ENCODE measurements around the gene INTS14. TPM values are rescaled to one million over a fixed set of nuclear protein-coding genes. Genes with fewer than 3 reads are reported as not detected.

INTS14 gene
- total RNA-seq, 2 experiments from 2014 or later, result 20.6 to 25.1 TPM

DNA sequence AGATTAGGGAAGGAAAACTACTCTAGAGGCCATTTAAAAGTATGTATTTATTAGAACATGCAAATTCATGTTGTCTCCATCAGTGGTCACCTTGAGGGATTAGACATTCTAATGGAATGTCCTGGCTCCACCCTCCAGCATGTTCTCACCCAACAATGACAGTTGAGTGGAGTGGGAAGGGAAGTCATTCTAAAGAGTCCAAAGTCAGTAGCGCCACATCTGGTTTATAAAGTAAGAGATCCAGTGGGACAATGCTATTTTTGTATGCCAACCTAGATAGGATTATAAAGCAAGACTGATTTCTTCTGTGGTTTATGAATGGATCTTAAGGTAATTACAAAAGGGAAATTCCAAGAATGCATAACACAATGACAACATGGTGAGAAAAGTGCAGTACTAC lies 44.1 kb upstream of the INTS14 start:
- CTCF ChIA-PET, result interaction anchor here (0.6 kb wide), 1 partner anchor 632 kb away, joined by 3 read pairs; no protein-coding TSS in a partner anchor
- Mint-ChIP-seq H3K9me3 (no peaks in the 10 kb centered on the region), H3K27ac (no peak overlapping the region)

DNA sequence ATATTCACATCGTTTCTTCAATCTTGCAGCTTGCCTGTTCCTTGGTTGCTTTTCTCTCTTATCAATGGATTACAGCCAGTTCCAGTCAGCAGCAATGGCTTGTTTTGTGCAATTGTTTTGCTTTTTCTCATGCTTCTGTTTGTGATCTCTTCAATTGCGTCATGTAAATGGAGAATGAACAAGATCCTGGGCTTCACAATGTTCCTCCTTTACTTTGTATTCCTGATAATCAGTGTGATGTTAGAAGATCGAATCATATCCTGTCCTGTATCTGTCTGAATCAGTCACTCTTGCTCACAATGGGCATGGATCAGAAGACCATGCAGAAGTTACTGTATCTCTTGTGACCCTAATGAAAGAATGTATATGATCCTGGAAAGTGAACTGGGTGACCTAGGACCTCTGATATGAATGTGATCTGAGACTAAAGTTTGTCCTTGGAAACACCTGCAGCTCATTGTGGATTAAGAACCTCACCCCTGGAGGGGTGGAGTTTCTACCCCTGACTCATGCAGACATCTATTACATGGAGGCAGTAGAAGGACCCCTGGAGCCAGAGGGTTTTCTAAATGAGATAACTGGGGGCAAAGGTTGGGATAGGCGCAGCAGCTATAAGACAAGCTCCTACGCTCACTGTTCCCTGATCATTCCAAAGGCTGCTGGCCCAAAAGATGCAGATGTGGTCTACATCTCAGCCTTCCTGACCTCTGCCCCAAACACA lies 43.0 kb upstream of the INTS14 start:
- no peaks in the 10 kb centered on the region for H3K9me3 ChIP-seq (ENCODE audit: control insufficient read depth in 1 of 2, insufficient read depth in 1 of 2, low read length in 2 of 2)
- H3K36me3 ChIP-seq (ENCODE audit: insufficient read depth, low read length), result peaks cover 41% of the 10 kb centered on the region
- intact Hi-C loops (cut with DNase I, micrococcal nuclease), result no loop called here
- no peak overlapping the region for H3K4me3 ChIP-seq (ENCODE audit: low read length)
- ChIA-PET CTCF (no interaction called here), POLR2A (interaction anchor here (0.6 to 1.4 kb wide), 3 partner anchors 43 to 1513 kb away, joined by 3 to 4 read pairs (median 3); partner anchors contain the start of gene INTS14)
- DNase-seq, result no peak
- H3K4me1 ChIP-seq (ENCODE audit: insufficient read depth, low read length), result peaks cover 5% of the 10 kb centered on the region
- TF ChIP-seq, protein P1, sequence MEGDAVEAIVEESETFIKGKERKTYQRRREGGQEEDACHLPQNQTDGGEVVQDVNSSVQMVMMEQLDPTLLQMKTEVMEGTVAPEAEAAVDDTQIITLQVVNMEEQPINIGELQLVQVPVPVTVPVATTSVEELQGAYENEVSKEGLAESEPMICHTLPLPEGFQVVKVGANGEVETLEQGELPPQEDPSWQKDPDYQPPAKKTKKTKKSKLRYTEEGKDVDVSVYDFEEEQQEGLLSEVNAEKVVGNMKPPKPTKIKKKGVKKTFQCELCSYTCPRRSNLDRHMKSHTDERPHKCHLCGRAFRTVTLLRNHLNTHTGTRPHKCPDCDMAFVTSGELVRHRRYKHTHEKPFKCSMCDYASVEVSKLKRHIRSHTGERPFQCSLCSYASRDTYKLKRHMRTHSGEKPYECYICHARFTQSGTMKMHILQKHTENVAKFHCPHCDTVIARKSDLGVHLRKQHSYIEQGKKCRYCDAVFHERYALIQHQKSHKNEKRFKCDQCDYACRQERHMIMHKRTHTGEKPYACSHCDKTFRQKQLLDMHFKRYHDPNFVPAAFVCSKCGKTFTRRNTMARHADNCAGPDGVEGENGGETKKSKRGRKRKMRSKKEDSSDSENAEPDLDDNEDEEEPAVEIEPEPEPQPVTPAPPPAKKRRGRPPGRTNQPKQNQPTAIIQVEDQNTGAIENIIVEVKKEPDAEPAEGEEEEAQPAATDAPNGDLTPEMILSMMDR (IDR thresholded peaks at IDR 0.05), result no peak
- Mint-ChIP-seq H3K36me3 (ENCODE audit: low read depth) (peaks cover 43% of the 10 kb centered on the region), H3K27ac (peak overlapping the region; percentile 29), H3K4me1 (ENCODE audit: low read depth) (peaks cover 5% of the 10 kb centered on the region), H3K4me3 (no peak overlapping the region), H3K27me3 (no peaks in the 10 kb centered on the region), H3K9me3 (no peaks in the 10 kb centered on the region)
- ATAC-seq (ENCODE audit: poor library complexity), result no peak
- no peak overlapping the region for H3K27ac ChIP-seq (ENCODE audit: low read depth in 1 of 2, low read length in 2 of 2)
- no peaks in the 10 kb centered on the region for H3K27me3 ChIP-seq (ENCODE audit: control insufficient read depth in 1 of 2, insufficient read depth in 2 of 2, low read length in 2 of 2)

More for the DNA sequence above, 44.1 kb upstream of the INTS14 start:
- Mint-ChIP-seq H3K27me3 (no peaks in the 10 kb centered on the region), H3K4me3 (no peak overlapping the region), H3K4me1 (ENCODE audit: low read depth) (peaks cover 5% of the 10 kb centered on the region), H3K36me3 (ENCODE audit: low read depth) (peaks cover 51% of the 10 kb centered on the region)
- ATAC-seq (ENCODE audit: poor library complexity), result no peak
- Histone ChIP-seq H3K27ac (ENCODE audit: low read depth in 1 of 2, low read length in 2 of 2) (no peak overlapping the region), H3K4me1 (ENCODE audit: insufficient read depth, low read length) (peaks cover 5% of the 10 kb centered on the region), H3K9me3 (ENCODE audit: control insufficient read depth in 1 of 2, insufficient read depth in 1 of 2, low read length in 2 of 2) (no peaks in the 10 kb centered on the region), H3K27me3 (ENCODE audit: control insufficient read depth in 1 of 2, insufficient read depth in 2 of 2, low read length in 2 of 2) (no peaks in the 10 kb centered on the region), H3K36me3 (ENCODE audit: insufficient read depth, low read length) (peaks cover 46% of the 10 kb centered on the region), H3K4me3 (ENCODE audit: low read length) (no peak overlapping the region)
- intact Hi-C loops (cut with DNase I, micrococcal nuclease), result no loop called here
- POLR2A ChIA-PET, result no interaction called here
- no peak for DNase-seq
- TF ChIP-seq, protein P1 (IDR thresholded peaks at IDR 0.05), result no peak

DNA sequence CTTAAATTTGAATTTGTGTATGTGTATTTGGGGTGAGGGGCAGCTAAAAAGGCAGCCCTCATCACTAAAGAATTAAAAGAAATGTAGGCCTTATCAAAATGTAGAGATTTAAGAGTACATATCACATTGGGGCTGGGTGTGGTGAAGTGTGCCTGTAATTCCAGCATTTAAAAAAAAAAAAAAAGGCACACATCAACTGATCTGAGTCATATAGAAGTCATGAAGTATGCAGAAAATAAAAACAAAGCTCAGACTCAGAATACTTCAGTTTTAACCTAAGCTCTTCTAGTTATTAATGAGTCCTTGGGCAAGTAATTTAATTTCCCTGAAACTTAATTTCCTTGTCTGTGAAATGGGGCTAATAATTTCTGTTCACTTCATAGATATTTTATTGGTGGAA lies 42.4 kb upstream of the INTS14 start:
- peak overlapping the region; percentile 42 for H3K27ac Mint-ChIP-seq
- no peaks in the 10 kb centered on the region for H3K27me3 ChIP-seq (ENCODE audit: control insufficient read depth in 1 of 2, insufficient read depth in 2 of 2, low read length in 2 of 2)
- no peaks in the 10 kb centered on the region for H3K27me3 Mint-ChIP-seq
- H3K4me3 Mint-ChIP-seq, result no peak overlapping the region
- intact Hi-C loops (cut with DNase I, micrococcal nuclease), result no loop called here
- peaks cover 5% of the 10 kb centered on the region for H3K4me1 Mint-ChIP-seq (ENCODE audit: low read depth)
- ChIA-PET POLR2A (interaction anchor here (0.6 to 1.4 kb wide), 2 partner anchors 43 to 135 kb away, joined by 3 to 4 read pairs; partner anchors contain the start of gene INTS14), CTCF (no interaction called here)
- peaks cover 5% of the 10 kb centered on the region for H3K4me1 ChIP-seq (ENCODE audit: insufficient read depth, low read length)
- peaks cover 37% of the 10 kb centered on the region for H3K36me3 Mint-ChIP-seq (ENCODE audit: low read depth)
- H3K27ac ChIP-seq (ENCODE audit: low read depth in 1 of 2, low read length in 2 of 2), result no peak overlapping the region
- peaks cover 37% of the 10 kb centered on the region for H3K36me3 ChIP-seq (ENCODE audit: insufficient read depth, low read length)
- H3K9me3 Mint-ChIP-seq, result no peaks in the 10 kb centered on the region
- ATAC-seq (ENCODE audit: poor library complexity) (no peak), DNase-seq (no peak)
- H3K9me3 ChIP-seq (ENCODE audit: control insufficient read depth in 1 of 2, insufficient read depth in 1 of 2, low read length in 2 of 2), result no peaks in the 10 kb centered on the region
- no peak overlapping the region for H3K4me3 ChIP-seq (ENCODE audit: low read length)
- TF ChIP-seq, protein P1 (IDR thresholded peaks at IDR 0.05), result no peak
